ENCODE results near the gene RPL37A.

The RPL37A gene

GRCh38 chr2:216486708-216487107 lies 11.9 kb upstream of the RPL37A start:
- no peak for TF ChIP-seq CTCF (IDR thresholded peaks at IDR 0.05; ENCODE audit: low read depth, low read length)
- no peak for DNase-seq (ENCODE audit: extremely low read depth, low read depth)

GRCh38 chr2:216490061-216490460 lies 8.6 kb upstream of the RPL37A start:
- no peak for TF ChIP-seq CTCF (IDR thresholded peaks at IDR 0.05; ENCODE audit: low read depth, low read length)
- DNase-seq (ENCODE audit: extremely low read depth, low read depth): no peak

GRCh38 chr2:216491793-216492596 lies 6.6 kb upstream of the RPL37A start:
- no peak for DNase-seq (ENCODE audit: extremely low read depth, low read depth)
- no peak for TF ChIP-seq CTCF (IDR thresholded peaks at IDR 0.05; ENCODE audit: low read depth, low read length)

- no peak for TF ChIP-seq CTCF (IDR thresholded peaks at IDR 0.05; ENCODE audit: low read depth, low read length)
- DNase-seq (ENCODE audit: extremely low read depth, low read depth): no peak
Measured at GRCh38 chr2:216492597-216493333, 5.9 kb upstream of the RPL37A start.

GRCh38 chr2:216493334-216493685 lies 5.3 kb upstream of the RPL37A start:
- TF ChIP-seq CTCF (IDR thresholded peaks at IDR 0.05; ENCODE audit: low read depth, low read length): no peak
- DNase-seq (ENCODE audit: extremely low read depth, low read depth): no peak

GRCh38 chr2:216495656-216496055 lies 3.0 kb upstream of the RPL37A start:
- no peak for TF ChIP-seq CTCF (IDR thresholded peaks at IDR 0.05; ENCODE audit: low read depth, low read length)
- no peak for DNase-seq (ENCODE audit: extremely low read depth, low read depth)

- no peak for DNase-seq (ENCODE audit: extremely low read depth, low read depth)
- TF ChIP-seq CTCF (IDR thresholded peaks at IDR 0.05; ENCODE audit: low read depth, low read length): no peak
Measured at GRCh38 chr2:216497382-216498069, 1.1 kb upstream of the RPL37A start.
